NT2/D1 (cell line): Measurements from ENCODE around the gene RIPOR2.
"Not testable (repeated sequence)": the region's sequence is repeated elsewhere in the genome, so short reads cannot be mapped to it uniquely, and the experiment has no call there.

Experiments used
- DNase-seq: peaks from one replicate; pipeline ENCODE4 v3.0.0-alpha.2; 2011; ENCODE audit warnings: low read depth, low spot score
- H3K27me3 ChIP-seq: 2 replicates; pipeline ENCODE4 v1.6.0; 2011; ENCODE audit warnings: mild to moderate bottlenecking; ENCODE audit not compliant: insufficient read length, insufficient read depth
- H3K36me3 ChIP-seq: 2 replicates; pipeline ENCODE4 v1.6.1; 2011; ENCODE audit warnings: mild to moderate bottlenecking, low read length, mixed read lengths; ENCODE audit not compliant: insufficient read depth, insufficient read length
- H3K4me1 ChIP-seq: 2 replicates; pipeline ENCODE4 v1.5.1; 2011; ENCODE audit not compliant: insufficient read depth, insufficient read length
- H3K4me3 ChIP-seq: 2 replicates; pipeline ENCODE4 v1.5.1; 2011; ENCODE audit warnings: low read depth; ENCODE audit not compliant: insufficient read length
- H3K9ac ChIP-seq: 2 replicates; pipeline ENCODE4 v1.6.0; 2011; ENCODE audit warnings: low read depth; ENCODE audit not compliant: insufficient read length
- H3K9me3 ChIP-seq: 2 replicates; pipeline ENCODE4 v1.5.1; 2011; ENCODE audit warnings: mild to moderate bottlenecking, low read length; ENCODE audit not compliant: insufficient read depth
- SUZ12 ChIP-seq: IDR thresholded peaks from 2 replicates; pipeline ENCODE4 v1.6.1; 2011; ENCODE audit not compliant: insufficient read length, insufficient read depth; ENCODE audit errors: extremely low read depth
- YY1 ChIP-seq: IDR thresholded peaks from 2 replicates; pipeline ENCODE4 v1.6.1; 2011; ENCODE audit not compliant: insufficient read length, insufficient read depth
- ZNF274 ChIP-seq: IDR thresholded peaks from 2 replicates; pipeline ENCODE4 v1.6.1; 2011; ENCODE audit warnings: mild to moderate bottlenecking, low read depth, low read length

RIPOR2 gene

GRCh38 chr6:24883618-24884017, 52.1 kb downstream of the RIPOR2 start:
- Histone ChIP-seq H3K27me3 (no peaks in the 10 kb centered on the region), H3K9me3 (no peaks in the 10 kb centered on the region), H3K4me1 (peaks cover 2% of the 10 kb centered on the region), H3K36me3 (no peaks in the 10 kb centered on the region), H3K9ac (no peak overlapping the region), H3K4me3 (no peak overlapping the region)
- no peak for DNase-seq
- TF ChIP-seq YY1: no peak
- no peak for TF ChIP-seq ZNF274
- TF ChIP-seq SUZ12: no peak

GRCh38 chr6:24882835-24883555, 52.8 kb downstream of the RIPOR2 start:
- H3K4me1 ChIP-seq: peaks cover 2% of the 10 kb centered on the region
- TF ChIP-seq ZNF274 (no peak), YY1 (no peak), SUZ12 (no peak)

GRCh38 chr6:24882295-24882694, 53.5 kb downstream of the RIPOR2 start:
- Histone ChIP-seq H3K4me1 (peaks cover 2% of the 10 kb centered on the region), H3K27me3 (no peaks in the 10 kb centered on the region), H3K36me3 (no peaks in the 10 kb centered on the region), H3K9ac (no peak overlapping the region), H3K9me3 (peaks cover 9% of the 10 kb centered on the region), H3K4me3 (no peak overlapping the region)
- no peak for TF ChIP-seq ZNF274
- TF ChIP-seq SUZ12: no peak
- no peak for TF ChIP-seq YY1
- no peak for DNase-seq

More at GRCh38 chr6:24882835-24883555, 52.8 kb downstream of the RIPOR2 start:
- H3K9ac ChIP-seq: no peak overlapping the region
- H3K27me3 ChIP-seq: no peaks in the 10 kb centered on the region
- no peak overlapping the region for H3K4me3 ChIP-seq
- H3K36me3 ChIP-seq: no peaks in the 10 kb centered on the region
- H3K9me3 ChIP-seq: peaks cover 2% of the 10 kb centered on the region; the same call in 1 of the 2 replicates
- DNase-seq: no peak

- H3K9me3 ChIP-seq: peaks cover 11% of the 10 kb centered on the region
- TF ChIP-seq SUZ12: no peak
- no peak for TF ChIP-seq YY1
- no peak for TF ChIP-seq ZNF274
- H3K4me1 ChIP-seq: peaks cover 2% of the 10 kb centered on the region
- H3K36me3 ChIP-seq: no peaks in the 10 kb centered on the region
- no peak overlapping the region for H3K4me3 ChIP-seq
- H3K27me3 ChIP-seq: no peaks in the 10 kb centered on the region
- no peak overlapping the region for H3K9ac ChIP-seq
- DNase-seq: no peak
These were observed 54.4 kb downstream of the RIPOR2 start for GRCh38 chr6:24881376-24881775.

- DNase-seq: no peak
- TF ChIP-seq ZNF274 (no peak), SUZ12 (no peak), YY1 (no peak)
- H3K36me3 ChIP-seq: no peaks in the 10 kb centered on the region
- no peak overlapping the region for H3K9ac ChIP-seq
- H3K4me1 ChIP-seq: peaks cover 2% of the 10 kb centered on the region
- H3K4me3 ChIP-seq: no peak overlapping the region
- H3K27me3 ChIP-seq: no peaks in the 10 kb centered on the region
- peaks cover 11% of the 10 kb centered on the region for H3K9me3 ChIP-seq
These were observed 55.3 kb downstream of the RIPOR2 start for GRCh38 chr6:24880451-24880850.

- Histone ChIP-seq H3K9me3 (peaks cover 11% of the 10 kb centered on the region), H3K27me3 (no peaks in the 10 kb centered on the region), H3K9ac (no peak overlapping the region), H3K36me3 (no peaks in the 10 kb centered on the region), H3K4me3 (no peak overlapping the region), H3K4me1 (peaks cover 2% of the 10 kb centered on the region)
- TF ChIP-seq ZNF274 (no peak), YY1 (no peak), SUZ12 (no peak)
- DNase-seq: no peak
These were observed 56.4 kb downstream of the RIPOR2 start for GRCh38 chr6:24879351-24879750.

- H3K27me3 ChIP-seq, H3K4me1 ChIP-seq, H3K9ac ChIP-seq, H3K36me3 ChIP-seq, DNase-seq, H3K4me3 ChIP-seq: not testable (repeated sequence)
- H3K9me3 ChIP-seq: peaks cover 11% of the 10 kb centered on the region
These were observed 58.0 kb downstream of the RIPOR2 start for GRCh38 chr6:24877747-24878146.
